AG09319 (cell line): ENCODE results near the gene HPCAL4.

ENCODE experiments used
- DNase-seq: peaks from one replicate; pipeline ENCODE4 v3.0.0-alpha.2; 2010; ENCODE audit warnings: low read depth; ENCODE audit errors: extremely low read depth
- TF ChIP-seq, protein P1 (sequence below): IDR thresholded peaks from 2 replicates; pipeline ENCODE4 v1.5.1; 2011; ENCODE audit warnings: low read depth, mild to moderate bottlenecking, inconsistent platforms, low read length, moderate library complexity

HPCAL4 gene

DNA sequence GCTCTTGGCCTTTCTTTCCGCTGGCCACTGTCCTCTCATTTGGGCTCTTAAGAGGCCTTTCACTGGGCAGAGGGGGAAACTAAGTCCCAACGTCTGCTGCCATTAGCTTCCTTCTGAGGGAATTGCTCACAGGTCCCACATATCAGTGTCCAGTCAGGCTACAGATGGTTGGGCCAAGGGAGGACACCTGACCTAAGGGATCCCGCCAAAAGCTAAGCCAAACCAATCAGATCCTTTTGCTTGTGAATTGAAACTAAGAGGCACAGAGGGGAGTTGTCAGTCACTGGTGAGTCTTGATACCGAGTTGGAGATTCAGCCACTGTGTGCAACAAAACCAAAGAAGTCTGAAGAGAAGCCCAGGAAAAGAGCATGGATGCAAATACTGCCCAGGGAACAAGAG is 13.6 kb downstream of the HPCAL4 start:
- TF ChIP-seq, protein P1, sequence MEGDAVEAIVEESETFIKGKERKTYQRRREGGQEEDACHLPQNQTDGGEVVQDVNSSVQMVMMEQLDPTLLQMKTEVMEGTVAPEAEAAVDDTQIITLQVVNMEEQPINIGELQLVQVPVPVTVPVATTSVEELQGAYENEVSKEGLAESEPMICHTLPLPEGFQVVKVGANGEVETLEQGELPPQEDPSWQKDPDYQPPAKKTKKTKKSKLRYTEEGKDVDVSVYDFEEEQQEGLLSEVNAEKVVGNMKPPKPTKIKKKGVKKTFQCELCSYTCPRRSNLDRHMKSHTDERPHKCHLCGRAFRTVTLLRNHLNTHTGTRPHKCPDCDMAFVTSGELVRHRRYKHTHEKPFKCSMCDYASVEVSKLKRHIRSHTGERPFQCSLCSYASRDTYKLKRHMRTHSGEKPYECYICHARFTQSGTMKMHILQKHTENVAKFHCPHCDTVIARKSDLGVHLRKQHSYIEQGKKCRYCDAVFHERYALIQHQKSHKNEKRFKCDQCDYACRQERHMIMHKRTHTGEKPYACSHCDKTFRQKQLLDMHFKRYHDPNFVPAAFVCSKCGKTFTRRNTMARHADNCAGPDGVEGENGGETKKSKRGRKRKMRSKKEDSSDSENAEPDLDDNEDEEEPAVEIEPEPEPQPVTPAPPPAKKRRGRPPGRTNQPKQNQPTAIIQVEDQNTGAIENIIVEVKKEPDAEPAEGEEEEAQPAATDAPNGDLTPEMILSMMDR = no peak
- no peak for DNase-seq

DNA sequence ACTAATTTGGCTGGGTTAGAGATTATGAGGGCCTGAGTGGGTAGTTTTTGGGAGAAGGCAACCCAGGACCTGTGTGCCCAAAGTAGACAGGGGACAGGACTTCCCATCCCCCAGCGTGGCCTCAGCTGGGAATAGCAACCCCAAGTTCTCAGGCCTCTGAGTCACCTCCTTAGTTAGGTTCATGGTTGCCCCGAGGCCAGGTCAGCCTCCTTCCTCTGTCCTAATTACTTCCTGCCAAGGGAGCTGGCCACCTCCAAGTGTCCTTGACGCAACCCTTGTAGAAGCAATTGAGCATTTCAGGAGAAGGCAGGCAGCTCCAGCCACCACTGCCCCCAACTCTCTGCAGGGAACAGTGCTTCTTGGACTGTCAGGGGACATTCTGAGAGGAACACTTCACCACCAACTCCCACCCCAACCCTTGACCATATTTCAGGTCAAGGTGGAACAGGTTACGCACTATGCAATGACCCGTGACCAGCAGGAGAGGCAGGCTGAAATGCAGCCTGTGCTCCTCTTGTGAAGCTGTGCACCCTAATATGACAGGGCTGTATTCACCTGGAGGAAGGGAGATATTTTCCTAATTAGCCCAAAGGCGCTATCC is 14.2 kb downstream of the HPCAL4 start:
- TF ChIP-seq, protein P1 = no peak
- no peak for DNase-seq

DNA sequence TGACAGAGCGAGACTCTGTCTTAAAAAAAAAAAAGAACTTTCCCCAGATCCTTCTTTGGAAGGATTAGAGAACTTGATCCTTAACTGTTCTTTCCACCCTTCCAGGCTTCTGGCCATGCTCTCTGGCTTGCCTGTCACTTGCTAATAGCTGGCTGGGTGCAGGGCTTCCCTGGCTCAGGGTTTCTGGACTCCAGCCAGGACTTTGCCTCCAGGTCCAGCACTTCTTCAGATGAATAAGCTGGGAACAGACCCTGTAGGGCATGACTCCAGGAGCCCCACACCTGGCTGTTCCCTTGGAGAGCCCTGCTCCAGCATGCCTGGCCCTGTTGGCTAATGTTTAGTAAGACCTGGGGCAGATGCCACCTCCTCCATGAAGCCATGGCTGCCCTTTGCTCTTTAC is 16.0 kb downstream of the HPCAL4 start:
- no peak for DNase-seq

DNA sequence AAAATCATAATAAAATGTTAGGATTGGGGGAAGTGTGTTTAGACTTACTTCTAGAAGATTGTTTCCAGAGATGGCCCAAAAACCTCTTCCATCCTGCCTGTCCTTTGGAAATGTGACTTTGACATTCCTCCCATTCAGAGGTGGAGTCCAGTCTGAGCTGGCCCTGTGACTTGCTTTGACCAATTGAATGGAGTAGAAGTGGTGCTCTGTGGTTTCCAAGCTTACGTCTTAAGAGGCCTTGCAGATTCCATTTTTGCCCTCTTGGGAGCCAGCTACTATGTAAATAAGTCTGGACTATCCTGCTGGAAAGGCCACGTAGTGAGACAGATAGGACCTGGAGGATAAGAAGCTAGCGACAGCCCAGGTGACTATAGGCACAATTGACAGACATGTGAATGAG is 18.0 kb downstream of the HPCAL4 start:
- DNase-seq = no peak
- TF ChIP-seq, protein P1 = no peak

More for the DNA sequence above, 16.0 kb downstream of the HPCAL4 start:
- TF ChIP-seq, protein P1 = no peak

DNA sequence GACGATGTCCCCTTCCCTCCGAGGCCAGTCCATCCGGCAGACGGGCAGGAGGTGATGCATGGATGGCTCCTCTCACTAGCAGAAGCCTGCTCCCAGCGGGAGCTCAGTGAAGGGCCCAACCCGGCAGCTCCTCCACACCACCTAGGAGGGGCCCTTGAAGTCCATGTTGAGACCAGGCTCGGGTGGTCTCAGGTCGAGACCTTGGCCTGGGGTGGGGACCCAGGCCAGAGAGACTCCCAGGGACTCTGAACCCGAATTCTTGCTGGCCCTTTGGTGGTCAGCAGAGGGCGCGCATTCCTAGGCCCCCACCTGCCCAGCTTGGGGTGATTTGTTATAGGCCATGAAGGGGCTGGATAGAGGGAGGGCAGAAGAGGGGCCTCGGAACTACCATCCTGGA is 18.7 kb downstream of the HPCAL4 start:
- TF ChIP-seq, protein P1 = peak; percentile 39
- no peak for DNase-seq

DNA sequence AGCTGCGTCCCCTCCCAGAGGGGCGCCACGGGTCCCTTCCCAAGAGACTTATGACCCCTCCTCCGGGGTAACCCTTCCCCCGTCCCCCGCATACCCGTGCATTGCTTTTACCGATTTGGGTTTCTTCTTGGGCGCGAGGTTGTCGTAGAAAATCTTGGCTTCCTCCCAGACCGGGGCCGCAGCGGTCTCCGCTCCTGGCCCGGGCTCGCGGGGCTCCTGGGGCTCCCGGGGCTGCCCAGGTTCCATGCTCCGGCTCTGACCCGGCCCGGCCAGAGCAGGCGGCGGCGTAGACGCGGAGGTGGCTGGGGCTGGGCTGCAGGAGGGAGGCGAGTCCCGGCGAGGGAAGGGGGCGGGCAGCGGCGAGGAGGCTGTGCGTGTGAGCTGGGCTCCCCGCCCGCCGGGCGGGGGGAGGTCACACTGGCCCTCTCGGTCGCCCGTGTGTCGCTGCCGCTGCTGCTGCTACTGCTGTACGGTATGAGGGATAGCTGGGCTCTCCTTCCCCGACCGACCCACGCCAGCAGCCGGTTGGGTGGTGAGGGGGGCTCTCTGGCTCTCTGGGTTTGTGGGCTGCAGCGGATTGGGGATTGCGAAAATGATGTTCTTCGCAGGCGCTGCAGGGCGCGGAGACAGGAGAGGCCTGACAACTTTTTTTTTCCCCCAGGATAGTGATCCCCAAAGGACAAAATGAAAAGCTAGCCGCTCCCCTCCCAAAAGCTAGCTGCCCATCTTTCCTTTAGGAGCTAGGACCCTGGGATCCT is 19.3 kb downstream of the HPCAL4 start, which contains the start of gene NT5C1A:
TSS of gene NT5C1A (minus strand) at position 315 of the 758 bp plus-strand sequence. CDS start at position 246, 69 bp downstream.
- no peak for DNase-seq
- TF ChIP-seq, protein P1 = no peak

DNA sequence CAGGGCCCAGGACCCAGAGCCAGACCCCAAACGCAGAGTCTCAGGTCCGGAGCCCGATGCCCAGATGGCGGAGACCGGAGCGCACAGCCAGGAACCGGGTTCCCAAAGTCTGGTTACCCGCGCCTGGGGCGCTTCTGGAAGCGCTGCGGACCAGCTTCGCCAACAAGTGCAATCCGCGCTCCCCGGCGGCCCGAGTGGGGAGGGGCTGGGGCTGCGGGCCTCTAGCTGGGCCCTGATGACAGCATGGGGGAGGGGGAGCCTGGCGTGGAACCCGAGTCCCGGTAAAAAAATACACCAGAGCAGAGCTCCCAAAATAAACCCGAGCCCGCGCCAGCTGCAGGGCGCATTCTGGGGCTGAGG is 19.8 kb downstream of the HPCAL4 start:
- TF ChIP-seq, protein P1 = no peak
- DNase-seq = no peak
